ENCODE data around the gene SMYD4. TPM values are rescaled to one million over a fixed set of nuclear protein-coding genes. Genes with fewer than 3 reads are reported as not detected.

The SMYD4 gene
- total and polyA plus RNA-seq, 10 of the 15 experiments (the other 5 are each of a cell fraction or from before 2014, with no cell fraction given): 2.1 to 18.8 (median 13.7) TPM

GRCh38 chr17:1834380-1835149, 4.9 kb upstream of the SMYD4 start (continued):
- TF ChIP-seq ZBTB4 (CRISPR knock-in tag; IDR thresholded peaks at IDR 0.05) (no peak), BCLAF1 (IDR thresholded peaks at IDR 0.05) (no peak), CBX5 (IDR thresholded peaks at IDR 0.05; ENCODE audit: low read depth) (no peak), ZBED1 (IDR thresholded peaks at IDR 0.05; ENCODE audit: borderline replicate concordance) (peak; percentile 69; the same call in 1 of the 2 replicates), LARP7 (IDR thresholded peaks at IDR 0.05) (no peak), POLR2AphosphoS5 (IDR thresholded peaks at IDR 0.05; ENCODE audit: low read length) (no peak), NFYA (IDR thresholded peaks at IDR 0.05; ENCODE audit: borderline replicate concordance, low read depth, low read length) (no peak), POLR2AphosphoS2 (IDR thresholded peaks at IDR 0.05; ENCODE audit: low read depth, low read length) (no peak), RBBP5 (conservative IDR thresholded peaks at IDR 0.05) (no peak), CREB1 (IDR thresholded peaks at IDR 0.05; ENCODE audit: low read depth) (peak; percentile 65; the same call in 1 of the 2 replicates), NKRF (conservative IDR thresholded peaks at IDR 0.05) (peak; percentile 7; the same call in 1 of the 2 replicates), ZNF592 (IDR thresholded peaks at IDR 0.05) (no peak), BCL11A (IDR thresholded peaks at IDR 0.05; ENCODE audit: low read depth, low read length) (peak; percentile 76), CEBPB (IDR thresholded peaks at IDR 0.05; ENCODE audit: borderline replicate concordance in 1 of 2, low read depth in 2 of 2, low read length in 2 of 2) (no peak), ASH2L (IDR thresholded peaks at IDR 0.05; ENCODE audit: borderline replicate concordance, low read depth) (no peak), KLF5 (IDR thresholded peaks at IDR 0.05; ENCODE audit: partially characterized antibody) (no peak), NRF1 (conservative IDR thresholded peaks at IDR 0.05; ENCODE audit: low read depth, low read length) (no peak)

Measured in GM12878 (cell line).